Stimulated activated CD8-positive, alpha-beta memory T cell treated with anti-CD3 and anti-CD28 coated beads, Interleukin-15, amount 100 ng/mL, for 1 hour (primary cell): ENCODE data around the gene ITGA6.

Source experiments
- DNase-seq: peaks from one replicate; pipeline ENCODE4 v3.0.0-alpha.2; 2020; ENCODE audit warnings: low read depth

Gene ITGA6

GRCh38 chr2:172442072-172442895, 14.9 kb downstream of the ITGA6 start:
- DNase-seq: no peak

DNA sequence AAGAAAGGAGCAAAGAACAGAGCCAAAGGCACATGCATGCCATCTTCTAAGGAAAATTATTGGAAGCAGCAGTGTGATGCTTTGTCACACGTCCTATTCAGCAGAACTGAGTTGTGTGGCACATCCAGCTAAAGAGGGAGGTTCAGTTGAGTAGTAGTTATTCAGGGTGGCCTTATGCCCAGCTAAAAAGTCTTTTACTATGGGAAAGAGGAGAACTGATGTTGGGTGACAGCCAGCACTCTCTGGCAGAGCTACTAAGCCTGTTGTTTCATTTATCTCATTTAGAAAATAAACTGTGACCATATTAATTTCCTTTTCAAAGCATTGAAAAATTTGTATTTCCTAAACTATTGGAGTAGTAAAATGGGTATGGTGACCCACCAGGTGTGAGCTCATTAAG, 18.5 kb downstream of the ITGA6 start:
- DNase-seq: no peak

DNA sequence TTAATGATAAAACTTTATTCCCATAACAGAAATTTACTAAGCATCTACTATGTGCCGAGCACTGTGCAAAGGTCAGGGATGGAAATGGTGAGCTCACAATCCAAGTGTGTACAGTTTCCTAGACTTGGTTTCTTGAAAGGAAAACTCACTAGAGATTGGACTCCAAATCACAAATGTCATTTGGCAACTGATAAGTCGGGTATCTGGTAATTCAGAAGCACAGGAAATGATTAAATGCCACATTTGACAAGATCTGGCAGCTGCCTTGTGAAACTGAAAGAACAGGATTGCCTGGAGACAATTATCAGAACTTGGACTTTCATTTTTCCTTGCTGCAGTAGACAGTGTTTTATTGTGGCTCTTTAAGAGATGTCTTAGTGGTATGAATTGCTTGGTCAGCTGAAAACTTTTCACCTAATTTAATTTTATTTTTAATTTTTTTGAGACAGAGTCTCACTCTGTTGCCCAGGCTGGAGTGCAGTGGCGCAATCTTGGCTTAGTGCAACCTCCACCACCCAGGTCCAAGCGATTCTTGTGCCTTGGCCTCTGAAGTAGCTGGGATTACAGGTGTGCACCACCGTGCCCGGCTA, 19.2 kb downstream of the ITGA6 start:
- no peak for DNase-seq

DNA sequence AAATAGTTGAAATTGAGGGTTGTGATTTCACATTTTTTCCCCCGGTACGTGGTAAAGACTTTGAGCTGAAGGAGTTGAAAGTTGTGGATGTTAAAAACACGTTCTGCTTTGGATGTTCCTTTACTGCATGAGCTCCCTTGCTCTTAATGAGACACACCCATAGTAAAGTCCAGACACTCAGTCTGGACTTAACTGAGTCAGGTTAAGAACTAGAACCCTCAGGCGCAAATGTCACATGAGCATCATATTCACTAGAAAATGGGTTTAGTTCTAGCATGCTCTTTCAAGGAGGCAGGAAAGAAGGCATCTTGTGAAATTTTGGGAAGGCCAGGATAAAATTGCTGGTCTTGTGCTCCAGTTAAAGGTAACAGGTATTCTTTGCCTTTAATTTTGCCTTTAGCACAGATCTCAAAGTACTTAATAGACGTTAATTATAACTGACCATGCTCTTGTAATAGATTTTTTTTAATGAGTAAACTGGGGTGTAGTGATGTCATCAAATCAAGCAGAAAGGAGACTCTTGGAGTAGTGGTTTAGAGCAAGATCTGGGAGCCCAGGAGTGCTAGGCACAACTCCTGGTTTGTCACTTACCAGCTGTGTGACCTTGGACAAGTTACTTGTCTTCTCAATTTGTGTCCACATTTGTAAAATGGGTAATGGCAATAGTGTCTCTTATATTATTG, 20.6 kb downstream of the ITGA6 start:
- no peak for DNase-seq

DNA sequence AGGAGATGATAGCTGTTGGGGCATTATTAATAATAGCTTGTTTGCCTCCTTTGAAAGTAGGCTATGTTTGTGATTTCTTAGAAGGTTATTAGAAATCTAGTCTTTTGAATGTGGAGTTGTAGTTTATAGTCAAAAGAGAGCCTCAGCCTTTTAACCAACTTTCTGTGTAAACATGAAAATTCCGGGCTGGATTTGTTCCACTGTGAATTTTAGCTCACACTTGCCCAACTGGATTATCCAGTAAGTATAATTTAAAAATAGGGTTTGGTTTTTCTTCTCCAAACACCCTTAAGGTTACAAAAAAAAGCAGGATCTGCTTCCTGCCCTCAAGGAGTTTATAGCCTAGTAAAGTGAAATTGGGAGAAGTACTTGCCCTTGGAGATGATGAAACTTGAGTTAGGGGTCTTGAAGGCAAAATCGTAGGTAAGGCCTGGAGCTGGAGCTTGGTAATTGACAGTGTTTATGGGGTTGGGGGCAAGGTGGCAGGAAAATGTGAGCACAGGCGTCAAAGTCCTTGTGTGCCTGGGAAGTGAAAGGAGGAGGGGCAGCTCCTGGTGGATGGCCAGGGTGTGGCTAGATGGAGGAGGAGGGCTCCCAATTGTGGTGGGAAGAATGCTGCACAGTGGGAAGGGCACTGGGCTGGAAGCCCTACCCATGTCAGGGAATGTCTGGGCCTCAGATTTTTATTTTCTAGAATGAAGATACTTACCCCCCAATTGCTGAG, 21.3 kb downstream of the ITGA6 start:
- no peak for DNase-seq

- no peak for DNase-seq
Observed at GRCh38 chr2:172449911-172450550, 22.6 kb downstream of the ITGA6 start.

- DNase-seq: no peak
Observed at GRCh38 chr2:172451923-172452322, 24.5 kb downstream of the ITGA6 start.

GRCh38 chr2:172452845-172453244, 25.5 kb downstream of the ITGA6 start:
- DNase-seq: no peak

DNA sequence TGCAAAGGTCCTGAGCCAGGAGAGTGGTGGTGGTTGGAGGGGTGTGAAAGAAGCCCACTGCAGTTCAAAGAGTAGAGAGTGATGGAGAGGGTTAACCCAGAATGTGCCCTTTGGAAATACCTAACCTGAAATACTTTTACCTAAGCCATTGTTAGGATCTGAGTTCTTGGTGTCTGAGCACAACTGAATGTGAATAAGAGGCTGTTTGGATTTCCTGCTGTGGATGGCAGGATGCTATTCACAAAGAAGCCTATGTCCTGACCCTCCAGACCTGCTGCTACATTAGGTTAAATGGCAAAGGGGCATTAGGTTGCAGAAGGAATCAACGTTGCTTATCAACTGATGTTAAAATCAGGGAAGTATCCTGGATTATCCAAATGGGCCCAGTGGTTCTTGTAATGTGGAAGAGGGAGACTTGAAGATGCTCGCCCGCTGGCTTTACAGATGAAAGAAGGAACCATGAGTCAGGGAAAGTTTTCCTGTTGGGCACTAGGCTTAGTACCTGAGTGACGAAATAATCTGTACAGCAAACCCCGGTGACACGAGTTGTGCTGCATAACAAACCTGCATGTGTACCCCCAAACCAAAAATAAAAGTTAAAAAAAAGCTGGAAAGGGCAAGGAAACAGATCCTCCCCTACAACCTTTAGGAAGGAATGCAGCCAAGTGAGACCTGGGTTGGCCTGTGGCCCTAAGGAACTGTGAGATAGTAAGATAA, 27.2 kb downstream of the ITGA6 start:
- no peak for DNase-seq

GRCh38 chr2:172455121-172455515, 27.7 kb downstream of the ITGA6 start:
- no peak for DNase-seq

- no peak for DNase-seq
Observed at GRCh38 chr2:172456002-172456401, 28.6 kb downstream of the ITGA6 start.

- no peak for DNase-seq
Observed at GRCh38 chr2:172457536-172457935, 30.1 kb downstream of the ITGA6 start.

- DNase-seq: no peak
Observed at GRCh38 chr2:172458561-172459124, 31.3 kb downstream of the ITGA6 start.

DNA sequence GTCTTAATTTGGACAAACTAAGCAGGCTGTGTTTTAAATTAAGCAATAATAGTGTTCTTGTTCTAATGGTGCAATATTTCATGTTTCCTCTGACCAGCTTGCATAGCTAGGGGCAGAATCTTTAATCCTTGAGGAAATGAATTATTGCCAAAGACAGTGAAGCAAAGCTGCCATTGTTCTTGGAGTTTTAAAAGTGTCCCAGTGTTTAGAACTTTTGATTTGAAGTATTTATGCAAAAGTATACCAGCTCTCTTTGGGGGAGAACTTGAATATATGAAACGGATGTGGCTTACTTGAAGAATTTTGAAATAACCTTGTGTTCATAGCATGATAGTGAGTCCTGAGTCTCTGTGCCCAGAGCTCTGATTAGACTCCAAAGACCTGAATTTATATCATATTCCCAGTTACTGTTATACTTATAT, 33.4 kb downstream of the ITGA6 start:
- DNase-seq: no peak

- peak; percentile 58 for DNase-seq
Observed at GRCh38 chr2:172461591-172462372, 34.4 kb downstream of the ITGA6 start.

DNA sequence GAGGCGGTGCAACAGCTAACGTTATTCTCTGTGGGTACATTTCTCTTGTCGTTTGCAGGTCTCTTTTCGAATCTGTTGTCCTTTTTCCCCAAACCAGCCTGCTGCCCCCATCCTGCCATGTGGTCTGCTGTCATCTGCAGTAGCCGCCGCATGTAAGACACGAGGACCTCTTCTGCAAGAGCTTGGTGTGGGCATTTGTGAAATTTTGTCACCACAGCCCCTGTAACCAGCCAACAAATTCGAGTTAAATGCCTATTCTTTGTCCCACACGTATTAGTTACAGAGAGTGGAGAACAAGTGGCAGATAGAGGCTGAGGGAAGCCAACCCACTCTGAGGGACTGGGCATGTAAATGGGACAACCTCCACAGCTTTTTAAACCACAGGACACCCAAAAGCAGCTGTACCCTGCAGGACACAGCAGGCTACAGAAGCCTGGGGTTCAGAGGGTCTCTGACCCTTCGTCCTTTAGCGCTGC, 35.0 kb downstream of the ITGA6 start:
- DNase-seq: no peak

DNA sequence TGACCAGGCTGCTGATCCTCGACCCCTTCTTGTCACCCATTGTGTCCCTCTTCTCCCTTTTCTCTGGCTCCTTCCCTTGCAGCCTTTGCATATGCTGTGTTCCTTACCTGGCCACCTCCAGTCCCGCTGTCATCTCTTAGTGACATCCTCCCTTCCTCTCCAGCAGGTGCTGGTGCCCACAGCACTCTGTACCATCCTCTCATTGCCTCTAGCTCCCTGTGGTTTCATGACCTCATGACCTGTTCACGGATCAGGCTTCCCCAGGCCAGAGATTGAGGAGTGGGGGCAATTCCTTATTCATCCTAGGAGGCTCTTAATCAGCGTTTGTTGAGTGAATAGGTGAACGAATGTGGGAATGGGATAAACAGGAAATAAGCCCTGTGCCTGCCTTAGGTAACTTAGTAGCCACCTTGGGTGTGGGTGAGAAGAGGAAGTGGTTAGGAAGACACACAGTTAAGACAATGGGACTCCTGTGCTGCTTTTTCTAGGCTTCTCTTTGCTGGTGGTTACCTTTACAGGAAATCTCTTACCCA, 35.5 kb downstream of the ITGA6 start:
- DNase-seq: no peak

- no peak for DNase-seq
Observed at GRCh38 chr2:172464400-172465129, 37.2 kb downstream of the ITGA6 start.
